Body of pancreas (tissue), 4 donors: ENCODE results near the gene GCNT3. TPM values are rescaled to one million over a fixed set of nuclear protein-coding genes. Genes with fewer than 3 reads are reported as not detected.
"Not testable (repeated sequence)": the region's sequence is repeated elsewhere in the genome, so short reads cannot be mapped to it uniquely, and the experiment has no call there.

Experiments used
- ATAC-seq: fragments of 150-250 bp; one replicate; pipeline ENCODE4 v1.9.1; 2016
- DNase-seq, 4 donors: peaks; one replicate each; pipeline ENCODE4 v3.0.0-alpha.2; 2019
- H3K27ac ChIP-seq, 4 donors: fragments of 200-600 bp; sonication (generic); 1 replicate in 3 of 4; 2 replicates in 1 of 4; pipeline versions ENCODE4 v1.5.1 to v1.6.1; 2016 to 2019; ENCODE audit warnings: mild to moderate bottlenecking in 1 of 4, mixed read lengths in 1 of 4, moderate library complexity in 1 of 4
- H3K27me3 ChIP-seq, 2 donors: fragments of 200-600 bp; sonication (generic); one replicate each; pipeline ENCODE4 v1.6.0; 2016; ENCODE audit warnings: mild to moderate bottlenecking in 1 of 2
- H3K36me3 ChIP-seq, 2 donors: fragments of 200-600 bp; sonication (generic); replicated peaks in 1 of 2; 2 replicates each; pipeline ENCODE4 v1.5.1; 2016; ENCODE audit warnings: low read depth in 2 of 2; ENCODE audit not compliant: insufficient read depth in 1 of 2
- H3K4me1 ChIP-seq: fragments of 200-600 bp; sonication (generic); one replicate; pipeline ENCODE4 v1.6.0; 2016
- H3K4me3 ChIP-seq, 2 donors: fragments of 200-600 bp; sonication (generic); 1 replicate in 1 of 2; 2 replicates in 1 of 2; pipeline ENCODE4 v1.5.1; 2016 to 2019
- H3K9me3 ChIP-seq, 3 donors: fragments of 200-600 bp; sonication (generic); 1 replicate in 2 of 3; 2 replicates in 1 of 3; pipeline ENCODE4 v1.5.1; 2016
- POLR2A ChIP-seq, 3 donors: fragments of 450-650 bp; IDR thresholded peaks; one replicate each; pipeline ENCODE4 v1.6.1; 2016; ENCODE audit warnings: antibody characterized with exemption in 3 of 3, mild to moderate bottlenecking in 2 of 3
- WGBS, 2 donors: methylation state at CpG; one replicate each; pipeline ENCODE4 v1.1.5; 2017; 5-methylcytosine and 5-hydroxymethylcytosine counted together
- intact Hi-C: fragments of 100-400 bp; cut with DNase I; formaldehyde crosslinking; loops from one replicate; pipeline ENCODE4 v1.15.1; 2023
- total RNA-seq, 2 donors: library from RNA; depleted of rRNA; stranded (reverse); fragments of >200 nt; gene quantifications; one replicate each; pipeline ENCODE4 v1.1.0, GENCODE V29; 2016
- TF ChIP-seq, protein P1 (sequence below), 7 experiments: fragments of 450-650 bp in 4 of 7; fragments of 200-600 bp in 3 of 7; sonication (generic) in 3 of 7; IDR thresholded peaks; one replicate each; pipeline ENCODE4 v1.5.1; 2016 to 2019; ENCODE audit warnings: antibody characterized with exemption in 7 of 7

Gene GCNT3
- total RNA-seq, 2 donors from 2014 or later = 0.66 to 1.3 TPM

- H3K9me3 ChIP-seq = no peaks in the 10 kb centered on the region
- no peak for ATAC-seq
- intact Hi-C loops = no loop called here
- peaks cover 0 to 2% of the 10 kb centered on the region in 2 donors for H3K36me3 ChIP-seq
- no peak overlapping the region for H3K27ac ChIP-seq
- DNase-seq = no peak
- TF ChIP-seq POLR2A (IDR thresholded peaks at IDR 0.05) = no peak
- TF ChIP-seq, protein P1, sequence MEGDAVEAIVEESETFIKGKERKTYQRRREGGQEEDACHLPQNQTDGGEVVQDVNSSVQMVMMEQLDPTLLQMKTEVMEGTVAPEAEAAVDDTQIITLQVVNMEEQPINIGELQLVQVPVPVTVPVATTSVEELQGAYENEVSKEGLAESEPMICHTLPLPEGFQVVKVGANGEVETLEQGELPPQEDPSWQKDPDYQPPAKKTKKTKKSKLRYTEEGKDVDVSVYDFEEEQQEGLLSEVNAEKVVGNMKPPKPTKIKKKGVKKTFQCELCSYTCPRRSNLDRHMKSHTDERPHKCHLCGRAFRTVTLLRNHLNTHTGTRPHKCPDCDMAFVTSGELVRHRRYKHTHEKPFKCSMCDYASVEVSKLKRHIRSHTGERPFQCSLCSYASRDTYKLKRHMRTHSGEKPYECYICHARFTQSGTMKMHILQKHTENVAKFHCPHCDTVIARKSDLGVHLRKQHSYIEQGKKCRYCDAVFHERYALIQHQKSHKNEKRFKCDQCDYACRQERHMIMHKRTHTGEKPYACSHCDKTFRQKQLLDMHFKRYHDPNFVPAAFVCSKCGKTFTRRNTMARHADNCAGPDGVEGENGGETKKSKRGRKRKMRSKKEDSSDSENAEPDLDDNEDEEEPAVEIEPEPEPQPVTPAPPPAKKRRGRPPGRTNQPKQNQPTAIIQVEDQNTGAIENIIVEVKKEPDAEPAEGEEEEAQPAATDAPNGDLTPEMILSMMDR (IDR thresholded peaks at IDR 0.05) = no peak
- 85 to 97% methylated on average over 3 of the region's 3 CpGs for WGBS, 2 donors
- no peaks in the 10 kb centered on the region for H3K27me3 ChIP-seq
- H3K4me1 ChIP-seq = no peaks in the 10 kb centered on the region
- H3K4me3 ChIP-seq = no peak overlapping the region
Measured at GRCh38 chr15:59636184-59636583, 24.6 kb downstream of the GCNT3 start.

DNA sequence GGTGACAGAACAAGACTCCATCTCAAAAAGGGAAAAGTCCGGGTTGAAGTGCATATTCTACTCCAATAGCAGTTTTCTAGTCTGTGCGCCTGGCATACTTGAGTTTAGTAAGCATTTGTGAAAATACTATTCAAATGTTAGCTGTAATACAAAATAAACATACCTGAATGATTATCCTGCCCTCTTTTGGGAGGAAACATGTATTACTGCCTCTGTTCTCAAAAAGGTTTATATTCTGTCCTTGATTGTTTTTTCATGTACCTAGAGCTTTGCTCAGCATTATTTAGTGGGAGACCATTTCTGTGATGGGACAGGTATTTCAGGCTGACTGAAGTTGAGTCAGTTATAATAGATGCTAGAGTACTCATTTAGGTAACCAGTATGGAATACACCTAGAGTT, 25.9 kb downstream of the GCNT3 start:
- 88 to 94% methylated on average over 2 of the region's 2 CpGs for WGBS, 2 donors
- ATAC-seq, H3K27me3 ChIP-seq, H3K27ac ChIP-seq, DNase-seq, H3K4me3 ChIP-seq, H3K36me3 ChIP-seq, intact Hi-C loops, H3K9me3 ChIP-seq, H3K4me1 ChIP-seq: not testable (repeated sequence)
- TF ChIP-seq, protein P1 (IDR thresholded peaks at IDR 0.05) = peak in 1 of 7 experiments; percentile 16

GRCh38 chr15:59642351-59642750, 30.8 kb downstream of the GCNT3 start:
- peaks cover 0 to 4% of the 10 kb centered on the region in 2 donors for H3K36me3 ChIP-seq

DNA sequence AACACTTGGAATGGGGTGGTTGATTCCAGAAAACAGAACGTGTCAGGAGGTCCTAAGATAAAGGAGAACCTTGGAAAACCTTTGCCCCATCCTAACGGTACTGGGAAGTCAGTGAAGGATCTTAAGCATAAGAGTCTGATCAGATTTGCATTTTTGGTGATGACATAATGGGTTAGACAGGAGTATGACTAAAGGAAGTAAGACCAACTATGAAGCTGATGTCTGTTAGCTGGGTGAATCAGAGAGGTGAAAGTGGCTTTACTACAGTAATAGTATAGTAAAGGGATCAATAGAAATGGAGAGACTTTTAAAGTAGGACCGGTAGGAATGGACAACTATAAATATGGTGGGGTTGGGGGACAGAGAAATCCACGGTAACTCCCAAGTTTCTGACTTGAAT, 33.2 kb downstream of the GCNT3 start:
- intact Hi-C loops = no loop called here
- no peak overlapping the region for H3K27ac ChIP-seq
- 78 to 81% methylated on average over 4 of the region's 4 CpGs for WGBS, 2 donors
- H3K4me1 ChIP-seq = no peaks in the 10 kb centered on the region
- H3K9me3 ChIP-seq = no peaks in the 10 kb centered on the region
- peaks cover 0 to 4% of the 10 kb centered on the region in 2 donors for H3K36me3 ChIP-seq
- H3K27me3 ChIP-seq = no peaks in the 10 kb centered on the region
- no peak overlapping the region for H3K4me3 ChIP-seq
- no peak for DNase-seq
- TF ChIP-seq, protein P1 (IDR thresholded peaks at IDR 0.05) = no peak
- TF ChIP-seq POLR2A (IDR thresholded peaks at IDR 0.05) = no peak
- ATAC-seq = no peak

More at GRCh38 chr15:59642351-59642750, 30.8 kb downstream of the GCNT3 start:
- 87 to 88% methylated on average over 2 of the region's 2 CpGs for WGBS, 2 donors
- Histone ChIP-seq H3K27me3 (no peaks in the 10 kb centered on the region), H3K4me1 (no peaks in the 10 kb centered on the region), H3K9me3 (no peaks in the 10 kb centered on the region), H3K27ac (no peak overlapping the region), H3K4me3 (no peak overlapping the region)
- DNase-seq (no peak), ATAC-seq (no peak)
- TF ChIP-seq POLR2A (IDR thresholded peaks at IDR 0.05) = no peak
- intact Hi-C loops = no loop called here

- H3K4me1 ChIP-seq, H3K9me3 ChIP-seq, intact Hi-C loops, H3K36me3 ChIP-seq, H3K27ac ChIP-seq, H3K27me3 ChIP-seq, DNase-seq, H3K4me3 ChIP-seq, ATAC-seq: not testable (repeated sequence)
- 89 to 93% methylated on average over 9 of the region's 9 CpGs for WGBS, 2 donors
Measured at GRCh38 chr15:59645812-59646211, 34.2 kb downstream of the GCNT3 start.

- no peaks in the 10 kb centered on the region for H3K9me3 ChIP-seq
- DNase-seq = no peak
- no peak for ATAC-seq
- no peak overlapping the region for H3K27ac ChIP-seq
- TF ChIP-seq, protein P1 (IDR thresholded peaks at IDR 0.05) = no peak
- TF ChIP-seq POLR2A (IDR thresholded peaks at IDR 0.05) = no peak
- H3K27me3 ChIP-seq = no peaks in the 10 kb centered on the region
- H3K4me3 ChIP-seq = no peak overlapping the region
- intact Hi-C loops = no loop called here
- 94 to 97% methylated on average over 1 of the region's 1 CpG for WGBS, 2 donors
- no peaks in the 10 kb centered on the region for H3K4me1 ChIP-seq
- peaks cover 0 to 9% of the 10 kb centered on the region in 2 donors for H3K36me3 ChIP-seq
Measured at GRCh38 chr15:59646277-59646676, 34.7 kb downstream of the GCNT3 start.
